SJCRH30 (cell line): ENCODE measurements around the gene NUDT21. TPM values are rescaled to one million over a fixed set of nuclear protein-coding genes. Genes with fewer than 3 reads are reported as not detected.

ENCODE experiments used
- DNase-seq, 2 experiments: peaks; one replicate each; pipeline ENCODE4 v3.0.0-alpha.2; 2015 to 2020
- H3K27ac ChIP-seq: fragments of 250-450 bp; sonication (Bioruptor Pico); 2 replicates; pipeline ENCODE4 v1.5.1; 2020; ENCODE audit warnings: mild to moderate bottlenecking, moderate library complexity
- H3K27me3 ChIP-seq: fragments of 250-450 bp; sonication (Bioruptor Pico); 2 replicates; pipeline ENCODE4 v1.5.1; 2020; ENCODE audit warnings: mild to moderate bottlenecking, moderate library complexity
- H3K36me3 ChIP-seq: fragments of 250-450 bp; sonication (Bioruptor Pico); 2 replicates; pipeline ENCODE4 v1.5.1; 2020; ENCODE audit warnings: mild to moderate bottlenecking, moderate library complexity
- H3K4me1 ChIP-seq: fragments of 250-450 bp; sonication (Bioruptor Pico); 2 replicates; pipeline ENCODE4 v1.5.1; 2020; ENCODE audit warnings: mild to moderate bottlenecking, moderate library complexity
- H3K4me3 ChIP-seq: fragments of 250-450 bp; sonication (Bioruptor Pico); 2 replicates; pipeline ENCODE4 v1.5.1; 2020; ENCODE audit warnings: mild to moderate bottlenecking, moderate library complexity
- H3K9me3 ChIP-seq: fragments of 250-450 bp; sonication (Bioruptor Pico); replicated peaks from 2 replicates; pipeline ENCODE4 v1.5.1; 2020; ENCODE audit warnings: mild to moderate bottlenecking, moderate library complexity
- total RNA-seq: library from RNA; depleted of rRNA; stranded (reverse); fragments of >200 nt; shearing (Covaris generic); gene quantifications from 2 replicates; pipeline ENCODE4 v1.2.3, GENCODE V29; 2014

The NUDT21 gene
- total RNA-seq, 1 experiment from 2014 or later, result 262 TPM

GRCh38 chr16:56438038-56438437 lies 13.1 kb downstream of the NUDT21 start:
- H3K27me3 ChIP-seq, result no peaks in the 10 kb centered on the region
- no peak overlapping the region for H3K27ac ChIP-seq
- no peak overlapping the region for H3K4me3 ChIP-seq
- no peaks in the 10 kb centered on the region for H3K9me3 ChIP-seq
- no peaks in the 10 kb centered on the region for H3K4me1 ChIP-seq
- H3K36me3 ChIP-seq, result peaks cover 77% of the 10 kb centered on the region
- no peak for DNase-seq

- Histone ChIP-seq H3K9me3 (no peaks in the 10 kb centered on the region), H3K4me1 (no peaks in the 10 kb centered on the region), H3K36me3 (peaks cover 87% of the 10 kb centered on the region), H3K4me3 (no peak overlapping the region), H3K27ac (no peak overlapping the region), H3K27me3 (no peaks in the 10 kb centered on the region)
- no peak for DNase-seq
Measured at GRCh38 chr16:56436258-56436657, 14.9 kb downstream of the NUDT21 start.

GRCh38 chr16:56428091-56428490 lies 23.0 kb downstream of the NUDT21 start:
- Histone ChIP-seq H3K4me1 (peaks cover 14% of the 10 kb centered on the region), H3K4me3 (no peak overlapping the region), H3K9me3 (no peaks in the 10 kb centered on the region), H3K36me3 (peaks cover 35% of the 10 kb centered on the region), H3K27ac (no peak overlapping the region), H3K27me3 (no peaks in the 10 kb centered on the region)
- no peak for DNase-seq

- DNase-seq, result no peak
- no peaks in the 10 kb centered on the region for H3K9me3 ChIP-seq
- no peak overlapping the region for H3K4me3 ChIP-seq
- H3K4me1 ChIP-seq, result peaks cover 14% of the 10 kb centered on the region
- no peak overlapping the region for H3K27ac ChIP-seq
- H3K27me3 ChIP-seq, result no peaks in the 10 kb centered on the region
- H3K36me3 ChIP-seq, result peaks cover 20% of the 10 kb centered on the region
Measured at GRCh38 chr16:56426585-56426984, 24.5 kb downstream of the NUDT21 start.

- Histone ChIP-seq H3K27ac (peak within 1 kb of the TSS; percentile 7; the same call in 1 of the 2 replicates), H3K36me3 (peaks cover 10% of the 10 kb centered on the region), H3K4me1 (peaks cover 14% of the 10 kb centered on the region), H3K4me3 (peak within 1 kb of the TSS; percentile 92), H3K9me3 (no peaks in the 10 kb centered on the region), H3K27me3 (no peaks in the 10 kb centered on the region)
- DNase-seq, result peak; percentile 68 to 86
Measured at GRCh38 chr16:56425439-56425832, 25.7 kb downstream of the NUDT21 start, which contains the start of gene AMFR. Gene AMFR, minus strand, starts transcription at chr16:56425545. Its CDS starts 218 bp downstream, at chr16:56425327.

GRCh38 chr16:56424791-56425438 lies 26.2 kb downstream of the NUDT21 start:
- DNase-seq, result peak; percentile 55 to 59
- peak overlapping the region; percentile 7; the same call in 1 of the 2 replicates for H3K27ac ChIP-seq

GRCh38 chr16:56424404-56424764 lies 26.7 kb downstream of the NUDT21 start:
- H3K4me1 ChIP-seq, result peaks cover 14% of the 10 kb centered on the region
- H3K36me3 ChIP-seq, result peaks cover 3% of the 10 kb centered on the region
- H3K4me3 ChIP-seq, result peak overlapping the region; percentile 92
- H3K9me3 ChIP-seq, result no peaks in the 10 kb centered on the region
- no peak overlapping the region; the same call in 1 of the 2 replicates for H3K27ac ChIP-seq
- no peaks in the 10 kb centered on the region for H3K27me3 ChIP-seq
- DNase-seq, result peak in 1 of 2 experiments; percentile 44

More at GRCh38 chr16:56424791-56425438, 26.2 kb downstream of the NUDT21 start:
- H3K4me3 ChIP-seq, result peak overlapping the region; percentile 92
- H3K36me3 ChIP-seq, result peaks cover 7% of the 10 kb centered on the region
- no peaks in the 10 kb centered on the region for H3K27me3 ChIP-seq
- H3K4me1 ChIP-seq, result peaks cover 14% of the 10 kb centered on the region
- no peaks in the 10 kb centered on the region for H3K9me3 ChIP-seq

GRCh38 chr16:56423584-56424403 lies 27.3 kb downstream of the NUDT21 start:
- no peak overlapping the region; the same call in 1 of the 2 replicates for H3K27ac ChIP-seq
- no peaks in the 10 kb centered on the region for H3K27me3 ChIP-seq
- H3K4me1 ChIP-seq, result peaks cover 14% of the 10 kb centered on the region
- H3K36me3 ChIP-seq, result no peaks in the 10 kb centered on the region
- no peak for DNase-seq
- H3K9me3 ChIP-seq, result no peaks in the 10 kb centered on the region
- peak overlapping the region; percentile 92 for H3K4me3 ChIP-seq

- Histone ChIP-seq H3K4me3 (no peak overlapping the region), H3K36me3 (no peaks in the 10 kb centered on the region), H3K9me3 (no peaks in the 10 kb centered on the region), H3K27me3 (no peaks in the 10 kb centered on the region), H3K4me1 (peaks cover 14% of the 10 kb centered on the region), H3K27ac (no peak overlapping the region)
- no peak for DNase-seq
Measured at GRCh38 chr16:56422896-56423441, 28.2 kb downstream of the NUDT21 start.

GRCh38 chr16:56421976-56422669 lies 29.0 kb downstream of the NUDT21 start:
- Histone ChIP-seq H3K4me1 (peaks cover 14% of the 10 kb centered on the region), H3K27ac (no peak overlapping the region), H3K36me3 (no peaks in the 10 kb centered on the region), H3K27me3 (no peaks in the 10 kb centered on the region), H3K9me3 (no peaks in the 10 kb centered on the region), H3K4me3 (no peak overlapping the region)
- DNase-seq, result no peak

GRCh38 chr16:56421313-56421712 lies 29.8 kb downstream of the NUDT21 start:
- no peak overlapping the region for H3K27ac ChIP-seq
- H3K4me1 ChIP-seq, result peaks cover 14% of the 10 kb centered on the region
- no peaks in the 10 kb centered on the region for H3K9me3 ChIP-seq
- H3K4me3 ChIP-seq, result no peak overlapping the region
- H3K36me3 ChIP-seq, result no peaks in the 10 kb centered on the region
- H3K27me3 ChIP-seq, result no peaks in the 10 kb centered on the region
- DNase-seq, result no peak

- Histone ChIP-seq H3K27me3 (no peaks in the 10 kb centered on the region), H3K4me3 (no peak overlapping the region), H3K9me3 (no peaks in the 10 kb centered on the region), H3K4me1 (peaks cover 9% of the 10 kb centered on the region), H3K27ac (no peak overlapping the region), H3K36me3 (0 out of 2 replicates have a peak, but pooled peaks cover 2% of the 10 kb centered on the region)
- no peak for DNase-seq
Measured at GRCh38 chr16:56420613-56421012, 30.5 kb downstream of the NUDT21 start.

- Histone ChIP-seq H3K9me3 (no peaks in the 10 kb centered on the region), H3K27ac (no peak overlapping the region)
Measured at GRCh38 chr16:56419740-56420548, 31.2 kb downstream of the NUDT21 start.

GRCh38 chr16:56417138-56417537 lies 34.0 kb downstream of the NUDT21 start:
- H3K9me3 ChIP-seq, result no peaks in the 10 kb centered on the region
- DNase-seq, result no peak
- H3K36me3 ChIP-seq, result peaks cover 7% of the 10 kb centered on the region
- H3K27ac ChIP-seq, result no peak overlapping the region
- H3K4me1 ChIP-seq, result no peaks in the 10 kb centered on the region; the same call in 1 of the 2 replicates
- no peak overlapping the region for H3K4me3 ChIP-seq
- no peaks in the 10 kb centered on the region for H3K27me3 ChIP-seq

More at GRCh38 chr16:56419740-56420548, 31.2 kb downstream of the NUDT21 start:
- H3K36me3 ChIP-seq, result peaks cover 2% of the 10 kb centered on the region; the same call in 1 of the 2 replicates
- no peak for DNase-seq
- H3K4me1 ChIP-seq, result peaks cover 9% of the 10 kb centered on the region
- no peaks in the 10 kb centered on the region for H3K27me3 ChIP-seq
- H3K4me3 ChIP-seq, result no peak overlapping the region
